K562 (cell line): ENCODE data around the gene SLX4IP. TPM values are rescaled to one million over a fixed set of nuclear protein-coding genes. Genes with fewer than 3 reads are reported as not detected.

Experiments used
- ATAC-seq: fragments of 200-7000 bp; cut with Tn5 transposase; 3 replicates; pipeline ENCODE4 v1.9.1; 2020; ENCODE audit warnings: moderate library complexity
- BruUV-seq: library from RNA; stranded (reverse); fragments of 400-500 nt; replicated peaks from 2 replicates; lab custom pipeline; 2021; lab: Mats Ljungman, UMichigan
- CTCF ChIA-PET: fragments of 300-600 bp; formaldehyde crosslinking; extraction: SDS; loops from one replicate; lab custom pipeline; 2021; ENCODE audit warnings: low intra/inter-chr PET ratio; lab: Yijun Ruan, JAX
- POLR2A ChIA-PET: fragments of 300-600, 350-650 bp; sonication (Branson Sonifier 250); formaldehyde crosslinking; extraction: SDS; loops from one replicate; lab custom pipeline; 2021; ENCODE audit warnings: antibody characterized with exemption, inconsistent platforms; lab: Yijun Ruan, JAX
- DNase-seq, 4 experiments: peaks; one replicate each; pipeline versions ENCODE4 v3.0.0 to v3.0.0-alpha.2; 2011 to 2018; ENCODE audit warnings: low spot score in 3 of 4, mixed read lengths in 3 of 4; ENCODE audit errors: extremely low read depth in 1 of 4
- FAIRE-seq: peaks from 2 replicates; lab custom pipeline; 2011; peaks lifted over from hg19 to GRCh38; lab: Jason Lieb, UNC
- H2AFZ ChIP-seq: 2 replicates; pipeline ENCODE4 v1.6.0; 2011; ENCODE audit warnings: low read depth, low read length, control low read depth, inconsistent platforms
- H3K27ac ChIP-seq: fragments of 200-600 bp; 3 replicates; pipeline ENCODE4 v1.8.0; 2011; ENCODE audit warnings: low read depth, mild to moderate bottlenecking, control low read depth, inconsistent platforms, low read length, moderate library complexity, mixed read lengths; ENCODE audit errors: extremely low read depth
- H3K27me3 ChIP-seq, 2 experiments: fragments of 300-600 bp in 1 of 2; 2 replicates in 1 of 2; 3 replicates in 1 of 2; pipeline versions ENCODE4 v1.6.0 to v1.8.0; 2011; ENCODE audit warnings: inconsistent platforms in 2 of 2, low read length in 2 of 2, mild to moderate bottlenecking in 1 of 2, mixed read lengths in 1 of 2, moderate library complexity in 1 of 2; ENCODE audit not compliant: control insufficient read depth in 2 of 2, insufficient read depth in 2 of 2
- H3K36me3 ChIP-seq: fragments of 300-600 bp; 3 replicates; pipeline ENCODE4 v1.8.0; 2011; ENCODE audit warnings: mild to moderate bottlenecking, low read length, inconsistent platforms; ENCODE audit not compliant: control insufficient read depth, insufficient read depth
- H3K4me1 ChIP-seq, 2 experiments: fragments of 200-600 bp in 1 of 2; replicated peaks in 1 of 2; 2 replicates in 1 of 2; 3 replicates in 1 of 2; pipeline versions ENCODE4 v1.5.1 to v1.8.0; 2011; ENCODE audit warnings: inconsistent platforms in 2 of 2, low read length in 2 of 2, mild to moderate bottlenecking in 1 of 2, mixed read lengths in 1 of 2, moderate library complexity in 1 of 2; ENCODE audit not compliant: control insufficient read depth in 2 of 2, insufficient read depth in 2 of 2
- H3K4me2 ChIP-seq: 2 replicates; pipeline ENCODE4 v1.6.1; 2011; ENCODE audit warnings: low read length, control low read depth, inconsistent platforms, mixed read lengths; ENCODE audit not compliant: insufficient read depth
- H3K4me3 ChIP-seq: fragments of 200-600 bp; sonication (generic), shearing (Covaris generic); 2 replicates; pipeline ENCODE4 v1.5.1; 2016; ENCODE audit warnings: control low read depth, inconsistent platforms
- H3K79me2 ChIP-seq: fragments of 200-600 bp; 3 replicates; pipeline ENCODE4 v1.8.0; 2011; ENCODE audit warnings: low read length, inconsistent platforms; ENCODE audit not compliant: control insufficient read depth, insufficient read depth
- H3K9ac ChIP-seq, 2 experiments: 2 replicates each; pipeline versions ENCODE4 v1.6.0 to v1.6.1; 2011; ENCODE audit warnings: low read depth in 2 of 2, low read length in 2 of 2, control low read depth in 1 of 2, inconsistent platforms in 1 of 2, mild to moderate bottlenecking in 1 of 2, mixed read lengths in 1 of 2; ENCODE audit not compliant: insufficient read depth in 1 of 2
- H3K9me1 ChIP-seq: one replicate; pipeline ENCODE4 v1.6.0; 2011; ENCODE audit warnings: inconsistent platforms, mild to moderate bottlenecking, low read length, moderate library complexity; ENCODE audit not compliant: control insufficient read depth, insufficient read depth
- H3K9me3 ChIP-seq: replicated peaks from 2 replicates; pipeline ENCODE4 v1.5.1; 2011; ENCODE audit warnings: low read depth, low read length, inconsistent platforms; ENCODE audit not compliant: control insufficient read depth, insufficient read depth
- H4K20me1 ChIP-seq: replicated peaks from 2 replicates; pipeline ENCODE4 v1.6.1; 2011; ENCODE audit warnings: low read length, inconsistent platforms, mixed read lengths; ENCODE audit not compliant: control insufficient read depth, insufficient read depth
- CTCF ChIP-seq, 3 experiments: IDR thresholded peaks in 2 of 3; conservative IDR thresholded peaks in 1 of 3; 2 replicates each; pipeline ENCODE4 v1.5.1; 2011 to 2012; ENCODE audit warnings: low read length in 3 of 3, mild to moderate bottlenecking in 3 of 3, control low read depth in 2 of 3, improper control_type of control experiment in 1 of 3, inconsistent platforms in 1 of 3, low read depth in 1 of 3, mixed read lengths in 1 of 3, moderate library complexity in 1 of 3; ENCODE audit not compliant: insufficient read depth in 2 of 3
- HMBOX1 ChIP-seq: sonication (generic); IDR thresholded peaks from 2 replicates; pipeline ENCODE4 v1.6.1; 2016
- LCOR ChIP-seq: sonication (generic); formaldehyde crosslinking; IDR thresholded peaks from 2 replicates; pipeline ENCODE4 v1.8.0; 2022; ENCODE audit warnings: mild to moderate bottlenecking, missing genetic modification reagents
- NONO ChIP-seq, 2 experiments: fragments of 200-400 bp in 1 of 2; fragments of 450-650 bp in 1 of 2; formaldehyde crosslinking in 1 of 2; IDR thresholded peaks; 2 replicates each; pipeline ENCODE4 v1.6.1; 2017; ENCODE audit warnings: low read depth in 2 of 2, mild to moderate bottlenecking in 2 of 2, moderate library complexity in 2 of 2, low read length in 1 of 2
- NRF1 ChIP-seq, 2 experiments: fragments of 450-650 bp; IDR thresholded peaks in 1 of 2; conservative IDR thresholded peaks in 1 of 2; 2 replicates each; pipeline ENCODE4 v1.6.1; 2014; ENCODE audit warnings: mild to moderate bottlenecking in 2 of 2
- SMAD4 ChIP-seq: fragments of 250-450 bp; sonication (Bioruptor Pico); conservative IDR thresholded peaks from 2 replicates; pipeline ENCODE4 v1.8.0; 2021; ENCODE audit warnings: inconsistent platforms, mild to moderate bottlenecking, moderate library complexity
- SRSF7 ChIP-seq: fragments of 200-400 bp; formaldehyde crosslinking; optimal IDR thresholded peaks from 2 replicates; pipeline ENCODE3; 2017; ENCODE audit warnings: mild to moderate bottlenecking, low read depth, low read length
- ZNF583 ChIP-seq: fragments of 250-450 bp; sonication (Bioruptor Pico); IDR thresholded peaks from 2 replicates; pipeline ENCODE4 v1.4.0; 2020
- WGBS: fragments of 100-300 bp; shearing (Covaris generic); methylation state at CpG from one replicate; pipeline ENCODE4 v1.1.6; 2016; ENCODE audit warnings: low coverage, mixed read lengths; ENCODE audit not compliant: insufficient coverage; ENCODE audit errors: missing lambda C conversion rate; 5-methylcytosine and 5-hydroxymethylcytosine counted together
- in situ Hi-C: fragments of 300-500 bp; cut with MboI; formaldehyde crosslinking; loops from 4 replicates; pipeline ENCODE4 v1.15.0; 2018; ENCODE audit warnings: inconsistent platforms, mixed read lengths
- intact Hi-C: fragments of 100-400 bp; cut with micrococcal nuclease; formaldehyde crosslinking; loops from 2 replicates; pipeline ENCODE4 v1.14.2; 2022
- polyA plus RNA-seq, 8 experiments: library from polyadenylated mRNA; depleted of rRNA in 4 of 8; stranded (reverse) in 5 of 8; unstranded in 3 of 8; fragments of >200 nt; fragmentation: Nextera tagmentation in 2 of 8; fragmentation: Illumina TruSeq in 1 of 8; extraction: Ambion mirVana in 2 of 8; extraction: Trizol in 1 of 8; gene quantifications; 2 replicates each; pipeline versions ENCODE4 v1.2.1 to v1.2.3, GENCODE V29; 2011 to 2014; ENCODE audit warnings: inconsistent platforms in 1 of 8, missing spikeins in 1 of 8
- total RNA-seq, 7 experiments: library from RNA; depleted of rRNA in 6 of 7; stranded (reverse); fragments of >200 nt in 6 of 7; fragmentation: Illumina TruSeq in 2 of 7; extraction: Trizol in 2 of 7; gene quantifications; 2 replicates each; pipeline versions ENCODE4 v1.2.1 to v1.2.3, GENCODE V29; 2011 to 2021; ENCODE audit warnings: low replicate concordance in 1 of 7

SLX4IP gene
- total and polyA plus RNA-seq, 9 of the 15 experiments (the other 6 are each of a cell fraction or from before 2014, with no cell fraction given) = 1.5 to 5.9 (median 3.5) TPM

- ATAC-seq (no peak), FAIRE-seq (no peak), DNase-seq (no peak)
- no peaks in the 10 kb centered on the region for H3K4me1 ChIP-seq
- TF ChIP-seq SRSF7 (no peak), NONO (IDR thresholded peaks at IDR 0.05; ENCODE audit: low read depth in 2 of 2, low read length in 1 of 2) (no peak), CTCF (IDR thresholded peaks at IDR 0.05 in 2 of 3, conservative IDR thresholded peaks at IDR 0.05 in 1 of 3; ENCODE audit: insufficient read depth in 2 of 3, low read depth in 1 of 3, low read length in 3 of 3) (no peak), NRF1 (conservative IDR thresholded peaks at IDR 0.05 in 1 of 2, IDR thresholded peaks at IDR 0.05 in 1 of 2) (no peak), HMBOX1 (no peak), LCOR (CRISPR knock-in tag) (no peak), SMAD4 (CRISPR knock-in tag) (no peak), ZNF583 (CRISPR knock-in tag) (no peak)
- H3K27me3 ChIP-seq = peaks cover 0 to 29% of the 10 kb centered on the region in 2 experiments; a peak in 2 of 5 replicates
- H3K4me2 ChIP-seq = no peak overlapping the region
- H3K9me1 ChIP-seq = no peaks in the 10 kb centered on the region
- no peak overlapping the region for H2AFZ ChIP-seq
- H4K20me1 ChIP-seq = no peaks in the 10 kb centered on the region
- no peaks in the 10 kb centered on the region for H3K79me2 ChIP-seq
- 0% methylated on average over 8 of the region's 12 CpGs for WGBS
- BruUV-seq = no TSS peak
- H3K27ac ChIP-seq = no peak overlapping the region
- intact Hi-C loops = no loop called here
- in situ Hi-C loops = no loop called here
- ChIA-PET POLR2A (no interaction called here), CTCF (no interaction called here)
- H3K36me3 ChIP-seq = no peaks in the 10 kb centered on the region
- no peaks in the 10 kb centered on the region for H3K9me3 ChIP-seq
- H3K9ac ChIP-seq = no peak overlapping the region
- H3K4me3 ChIP-seq = no peak overlapping the region
Observed at GRCh38 chr20:10659651-10660601, 224.8 kb downstream of the SLX4IP start.
